ENCODE data around the gene SDCBP2. TPM values are rescaled to one million over a fixed set of nuclear protein-coding genes. Genes with fewer than 3 reads are reported as not detected.

The SDCBP2 gene
- polyA plus RNA-seq, 1 donor from 2014 or later = 0.91 TPM

DNA sequence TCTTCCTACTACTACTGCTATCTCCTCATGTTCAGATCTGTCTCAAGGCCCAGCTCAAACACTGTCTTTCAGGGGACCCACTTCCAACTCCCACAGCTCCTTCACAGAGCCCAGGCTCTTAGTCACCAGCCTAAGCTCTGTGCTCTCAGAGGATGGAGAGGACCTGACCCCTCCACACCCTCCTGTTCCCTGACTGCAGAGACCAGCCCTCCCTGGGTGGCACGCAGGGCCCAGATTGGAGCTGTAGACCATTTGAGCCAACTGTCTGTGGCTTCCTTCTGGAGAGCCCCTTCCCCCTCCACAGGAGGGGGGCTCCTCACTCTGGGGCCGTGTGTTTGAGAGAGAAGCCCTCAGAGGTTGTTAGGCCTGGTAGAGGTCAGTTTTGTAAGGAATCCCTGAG is 53.0 kb downstream of the SDCBP2 start:
- no peak overlapping the region for H3K27ac Mint-ChIP-seq
- no peak overlapping the region for H3K4me3 Mint-ChIP-seq
- H3K36me3 Mint-ChIP-seq = no peaks in the 10 kb centered on the region
- peaks cover 0 to 3% (median 0%) of the 10 kb centered on the region in 3 donors for H3K4me1 Mint-ChIP-seq
- H3K9me3 Mint-ChIP-seq = no peaks in the 10 kb centered on the region
- H3K27me3 Mint-ChIP-seq = no peaks in the 10 kb centered on the region

GRCh38 chr20:1274485-1275311 is 54.2 kb downstream of the SDCBP2 start:
- no peaks in the 10 kb centered on the region for H3K27me3 Mint-ChIP-seq
- H3K4me1 Mint-ChIP-seq = peaks cover 0 to 3% (median 0%) of the 10 kb centered on the region in 3 donors
- no peak overlapping the region for H3K27ac Mint-ChIP-seq
- H3K36me3 Mint-ChIP-seq = no peaks in the 10 kb centered on the region
- H3K4me3 Mint-ChIP-seq = no peak overlapping the region
- H3K9me3 Mint-ChIP-seq = no peaks in the 10 kb centered on the region

DNA sequence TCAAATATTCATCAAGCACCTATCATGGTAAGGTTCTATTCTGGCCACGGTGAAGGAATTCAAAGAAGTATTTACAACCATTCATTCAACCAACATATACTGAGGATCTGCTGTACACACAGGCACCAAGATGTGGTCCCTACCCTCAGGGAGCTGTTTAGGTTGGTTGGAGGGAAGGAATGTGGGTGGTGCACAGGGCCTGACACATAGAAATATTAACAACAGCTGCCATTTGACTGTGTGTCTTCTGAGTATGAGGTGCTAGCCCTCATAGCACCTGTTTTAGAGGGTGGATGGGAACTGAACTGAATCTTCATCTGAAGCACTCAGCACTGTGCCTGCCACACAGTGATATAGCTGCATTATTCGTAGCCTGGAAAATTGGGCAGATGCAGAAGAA is 55.6 kb downstream of the SDCBP2 start:
- H3K4me1 Mint-ChIP-seq = no peaks in the 10 kb centered on the region
- no peaks in the 10 kb centered on the region for H3K9me3 Mint-ChIP-seq
- no peaks in the 10 kb centered on the region for H3K27me3 Mint-ChIP-seq
- no peak overlapping the region for H3K27ac Mint-ChIP-seq
- H3K36me3 Mint-ChIP-seq = no peaks in the 10 kb centered on the region
- H3K4me3 Mint-ChIP-seq = no peak overlapping the region

- Mint-ChIP-seq H3K4me1 (no peaks in the 10 kb centered on the region), H3K4me3 (no peak overlapping the region), H3K36me3 (no peaks in the 10 kb centered on the region), H3K27ac (no peak overlapping the region), H3K27me3 (no peaks in the 10 kb centered on the region), H3K9me3 (no peaks in the 10 kb centered on the region)
These were observed 56.4 kb downstream of the SDCBP2 start for GRCh38 chr20:1272368-1273100.

DNA sequence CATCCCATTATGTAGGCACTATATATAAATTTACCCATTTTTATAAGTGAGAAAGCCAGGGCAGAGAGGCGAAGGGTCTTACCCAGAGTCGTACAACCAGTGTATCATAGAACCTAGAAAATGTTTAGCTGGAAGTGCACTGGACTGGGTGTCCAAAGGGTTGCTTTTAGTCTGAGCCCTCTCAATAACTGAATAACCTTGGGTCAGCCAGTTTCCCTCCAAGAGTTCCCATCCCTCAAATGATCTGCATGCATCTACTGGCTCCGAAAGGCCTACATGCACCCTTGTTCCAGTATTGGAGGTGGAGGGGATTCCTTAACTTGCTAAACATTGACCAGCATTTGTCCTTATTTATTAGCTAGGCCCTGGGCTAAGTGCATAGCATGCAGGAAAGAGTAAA is 59.1 kb downstream of the SDCBP2 start:
- Mint-ChIP-seq H3K4me3 (peak overlapping the region in 1 of 4 donors; percentile 40), H3K36me3 (no peaks in the 10 kb centered on the region), H3K27ac (no peak overlapping the region), H3K4me1 (peaks cover 4 to 13% (median 8%) of the 10 kb centered on the region in 3 donors), H3K9me3 (no peaks in the 10 kb centered on the region), H3K27me3 (no peaks in the 10 kb centered on the region)

DNA sequence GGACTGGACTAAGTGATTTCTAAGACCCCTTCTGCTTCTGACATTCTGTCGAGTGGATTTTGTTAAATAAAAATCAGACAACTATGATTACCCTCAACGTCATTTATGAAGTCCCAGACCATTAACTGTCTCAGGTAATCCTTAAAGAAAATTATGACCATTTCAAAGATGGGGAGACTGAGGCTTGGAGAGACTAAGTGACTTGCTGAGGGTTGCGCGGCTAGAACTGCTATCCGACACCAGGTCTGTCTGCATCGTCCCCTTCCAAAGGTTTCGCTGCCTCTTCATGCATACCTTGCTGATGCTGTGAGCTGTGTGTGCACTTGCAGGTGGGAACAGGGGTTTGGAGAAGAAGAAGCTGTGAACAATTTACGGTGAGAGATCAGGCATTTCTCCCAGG is 59.7 kb downstream of the SDCBP2 start:
- Mint-ChIP-seq H3K27ac (no peak overlapping the region), H3K4me1 (peaks cover 5 to 14% (median 10%) of the 10 kb centered on the region in 3 donors), H3K36me3 (no peaks in the 10 kb centered on the region), H3K27me3 (no peaks in the 10 kb centered on the region), H3K9me3 (no peaks in the 10 kb centered on the region), H3K4me3 (peak overlapping the region in 1 of 4 donors; percentile 40)

DNA sequence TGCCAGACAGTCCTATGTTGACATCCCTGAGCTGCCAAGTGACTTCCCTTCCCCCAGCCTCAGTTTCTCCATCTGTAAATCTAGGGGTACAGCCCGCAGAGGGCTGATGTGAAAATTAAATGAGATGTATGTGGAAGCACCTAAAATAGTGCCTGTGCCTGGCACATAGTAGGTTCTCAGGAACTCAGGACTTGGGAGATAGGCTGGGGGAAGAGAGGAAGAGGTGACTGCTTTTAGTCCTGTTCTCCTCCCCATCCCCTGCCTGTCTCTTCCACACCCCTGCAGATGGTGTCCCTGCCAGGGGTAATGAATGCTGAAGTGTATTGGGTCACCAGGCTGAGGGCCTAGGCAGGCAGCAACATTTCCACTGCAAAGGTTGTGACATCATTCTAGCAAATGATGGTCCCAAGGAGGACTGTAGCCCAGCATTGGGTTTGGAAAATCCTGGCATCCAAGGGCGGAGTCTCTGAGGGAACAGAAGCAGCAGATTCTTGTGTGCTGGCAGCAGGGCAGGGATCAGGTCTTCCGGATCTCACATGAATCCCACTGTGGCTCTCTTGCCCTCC is 61.0 kb downstream of the SDCBP2 start:
- Mint-ChIP-seq H3K27me3 (no peaks in the 10 kb centered on the region), H3K9me3 (no peaks in the 10 kb centered on the region), H3K27ac (no peak overlapping the region)

DNA sequence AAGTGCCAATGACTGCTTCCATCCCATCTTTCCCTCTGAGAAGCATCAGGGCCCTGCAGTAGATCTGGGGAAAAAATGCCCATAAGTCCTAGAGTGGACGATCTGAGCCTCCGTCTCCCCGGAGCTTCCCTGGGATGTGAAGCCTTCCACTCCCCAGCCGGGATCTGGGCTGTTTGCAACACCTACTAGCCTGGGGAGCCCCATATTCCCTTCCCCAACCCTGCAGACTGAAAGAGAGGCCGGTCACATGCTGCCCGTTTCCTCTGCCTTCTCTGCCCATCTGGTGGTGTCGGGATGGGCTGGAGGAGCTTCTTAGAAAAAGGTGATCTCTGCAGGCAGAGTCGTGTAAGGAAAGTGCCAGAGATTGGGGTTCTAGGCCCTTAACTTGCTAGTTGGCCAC is 61.8 kb downstream of the SDCBP2 start:
- Mint-ChIP-seq H3K27ac (peak overlapping the region in 2 of 3 donors; percentile 67 to 69), H3K4me1 (peaks cover 5 to 14% (median 10%) of the 10 kb centered on the region in 3 donors), H3K9me3 (no peaks in the 10 kb centered on the region), H3K27me3 (no peaks in the 10 kb centered on the region), H3K36me3 (no peaks in the 10 kb centered on the region), H3K4me3 (peak overlapping the region; percentile 74 to 91 (median 88))

More for the DNA sequence above, 61.0 kb downstream of the SDCBP2 start:
- Mint-ChIP-seq H3K36me3 (no peaks in the 10 kb centered on the region), H3K4me3 (peak overlapping the region in 2 of 4 donors; percentile 74 to 91), H3K4me1 (peaks cover 5 to 14% (median 10%) of the 10 kb centered on the region in 3 donors)

DNA sequence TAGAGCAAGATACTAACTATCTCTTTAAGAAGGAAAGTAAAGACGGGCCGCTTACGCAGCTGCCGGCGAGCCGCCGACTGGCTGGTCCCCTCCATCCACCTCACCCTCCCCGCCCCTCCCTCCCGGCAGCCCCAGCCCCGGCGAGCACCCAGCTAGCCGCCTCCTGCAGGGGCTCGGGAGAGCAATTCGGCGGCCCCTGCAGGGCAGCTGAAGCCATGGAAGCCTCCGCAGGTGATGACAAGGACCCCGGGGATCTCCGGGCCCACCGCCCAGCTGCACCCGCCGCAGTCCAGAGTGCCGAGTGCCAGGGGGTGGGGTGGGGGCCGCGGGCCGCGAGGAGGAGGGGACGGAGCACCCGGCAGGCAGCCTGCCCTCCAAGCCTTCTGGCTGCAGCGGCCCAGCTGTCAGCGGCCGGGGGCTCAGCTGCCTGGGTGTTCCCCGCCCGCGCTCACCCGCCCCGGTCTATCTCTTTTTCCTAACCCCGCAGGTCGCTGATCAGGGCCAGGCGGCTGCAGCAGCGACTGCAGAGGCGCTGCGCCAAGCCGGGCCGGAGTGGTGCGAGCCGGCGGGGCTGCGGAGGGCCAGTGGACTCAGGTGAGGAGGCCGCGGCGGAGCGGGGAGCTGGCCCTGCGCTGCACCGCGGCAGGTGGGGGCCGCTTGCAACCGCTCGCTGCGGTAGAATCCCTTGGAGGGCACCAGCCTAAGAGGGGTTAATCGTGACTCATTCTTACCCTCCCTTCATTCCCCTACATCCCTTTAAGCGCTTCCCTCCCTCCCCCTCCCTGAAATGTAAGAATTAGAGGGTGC is 62.6 kb downstream of the SDCBP2 start, which contains the start of gene SNPH:
Gene SNPH (plus strand): TSS at position 128 of the 807 bp plus-strand sequence. CDS start 29,946 bp downstream, outside the sequence.
- peak within 1 kb of the TSS in 2 of 3 donors; percentile 69 to 89 for H3K27ac Mint-ChIP-seq
- H3K4me3 Mint-ChIP-seq = peak within 1 kb of the TSS; percentile 74 to 97 (median 88)
- H3K27me3 Mint-ChIP-seq = no peaks in the 10 kb centered on the region
- no peaks in the 10 kb centered on the region for H3K36me3 Mint-ChIP-seq
- peaks cover 5 to 14% (median 10%) of the 10 kb centered on the region in 3 donors for H3K4me1 Mint-ChIP-seq
- H3K9me3 Mint-ChIP-seq = no peaks in the 10 kb centered on the region

- Mint-ChIP-seq H3K9me3 (no peaks in the 10 kb centered on the region), H3K27me3 (peaks cover under 1% of the 10 kb centered on the region), H3K4me1 (peaks cover 5 to 14% (median 10%) of the 10 kb centered on the region in 3 donors), H3K27ac (peak overlapping the region in 2 of 3 donors; percentile 61 to 89), H3K36me3 (no peaks in the 10 kb centered on the region), H3K4me3 (peak overlapping the region; percentile 51 to 97 (median 86))
These were observed 63.1 kb downstream of the SDCBP2 start for GRCh38 chr20:1265916-1266166.

DNA sequence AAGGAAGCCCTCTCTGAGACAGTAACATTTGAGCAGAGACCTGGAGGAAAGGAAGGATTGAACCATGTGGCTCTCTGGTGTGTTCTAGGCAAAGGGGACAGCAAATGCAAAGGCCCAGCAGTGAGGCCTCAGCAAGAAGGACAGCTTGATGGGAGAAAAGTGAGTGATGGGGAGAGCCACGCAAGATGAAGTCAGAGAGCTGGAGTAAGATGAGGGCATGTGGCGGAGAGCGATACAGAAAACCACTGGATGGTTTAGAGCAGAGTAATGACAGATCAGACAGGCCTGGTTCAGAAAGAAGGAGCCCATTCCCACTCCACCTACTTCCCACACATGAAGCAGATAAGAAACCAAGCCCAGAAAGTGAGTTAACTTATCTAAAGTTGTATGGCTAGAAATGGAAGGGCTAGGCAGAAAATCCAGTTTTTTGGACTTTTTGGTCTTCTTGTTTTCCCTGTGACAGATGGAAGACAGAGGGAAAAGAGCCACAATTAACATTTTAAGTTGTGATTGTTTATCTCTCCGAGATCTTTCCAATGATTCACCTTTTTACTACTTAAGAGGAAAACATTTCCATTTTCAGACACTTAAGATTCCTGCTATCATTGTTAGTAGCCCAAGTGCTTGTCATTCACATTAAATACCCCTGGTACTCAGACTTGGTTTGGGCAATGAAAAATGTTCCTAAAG is 63.6 kb downstream of the SDCBP2 start:
- H3K27me3 Mint-ChIP-seq = peaks cover 2% of the 10 kb centered on the region
- peak overlapping the region in 2 of 3 donors; percentile 61 to 89 for H3K27ac Mint-ChIP-seq
- peaks cover 5 to 14% (median 10%) of the 10 kb centered on the region in 3 donors for H3K4me1 Mint-ChIP-seq
- H3K4me3 Mint-ChIP-seq = peak overlapping the region; percentile 70 to 97 (median 87)
- H3K9me3 Mint-ChIP-seq = no peaks in the 10 kb centered on the region
- no peaks in the 10 kb centered on the region for H3K36me3 Mint-ChIP-seq

DNA sequence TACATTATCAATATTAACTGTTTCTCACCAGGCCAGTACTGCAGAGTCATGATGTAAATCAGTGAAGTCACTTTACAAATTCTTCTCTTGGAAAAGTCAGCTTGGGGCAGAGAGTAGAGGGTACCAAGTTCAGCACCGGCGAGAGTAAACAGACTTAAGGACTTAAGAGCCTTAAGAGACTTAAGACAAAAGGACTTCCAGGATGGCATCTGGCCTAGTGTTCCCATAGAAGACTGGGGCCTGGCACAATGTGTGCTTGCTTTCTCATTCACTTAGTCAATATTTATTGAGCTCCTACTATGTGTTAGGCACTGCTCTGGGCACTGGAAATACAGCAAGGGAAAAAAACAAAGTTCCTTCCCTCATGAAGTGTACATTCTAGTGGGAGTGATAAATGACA is 64.2 kb downstream of the SDCBP2 start:
- Mint-ChIP-seq H3K36me3 (no peaks in the 10 kb centered on the region), H3K4me1 (peaks cover 5 to 14% (median 10%) of the 10 kb centered on the region in 3 donors), H3K27ac (no peak overlapping the region), H3K4me3 (peak overlapping the region in 1 of 4 donors; percentile 70), H3K9me3 (no peaks in the 10 kb centered on the region), H3K27me3 (peaks cover 2% of the 10 kb centered on the region)

DNA sequence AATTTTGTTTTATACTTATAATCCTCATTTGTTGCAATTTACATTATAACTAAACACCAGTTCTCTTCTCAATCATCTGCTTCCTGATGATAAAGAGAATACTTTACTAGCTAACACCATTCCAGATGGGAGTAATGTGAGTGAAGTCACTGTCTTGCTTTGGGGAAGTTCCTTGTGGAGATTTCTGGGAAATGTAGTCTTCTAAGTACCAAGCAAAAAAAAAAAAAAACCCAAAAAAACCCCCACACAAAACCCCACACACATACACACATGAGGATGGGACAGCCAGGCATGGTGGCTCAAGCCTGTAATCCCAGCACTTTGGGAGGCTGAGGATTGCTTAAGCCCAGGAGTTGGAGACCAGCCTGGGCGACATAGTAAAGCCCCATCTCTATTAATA is 65.1 kb downstream of the SDCBP2 start:
- Mint-ChIP-seq H3K4me3 (peak overlapping the region in 1 of 4 donors; percentile 26), H3K9me3 (no peaks in the 10 kb centered on the region), H3K27ac (no peak overlapping the region), H3K27me3 (peaks cover 2% of the 10 kb centered on the region), H3K4me1 (peaks cover 5 to 14% (median 10%) of the 10 kb centered on the region in 3 donors), H3K36me3 (no peaks in the 10 kb centered on the region)
